Effector memory CD4-positive, alpha-beta T cell (primary cell): Measurements from ENCODE around the gene ODC1.

Experiments
- DNase-seq, 3 donors: peaks; one replicate each; pipeline ENCODE4 v3.0.0-alpha.2; 2020
- H3K27ac ChIP-seq: 2 replicates; pipeline ENCODE4 v1.7.0; 2013; ENCODE audit warnings: mild to moderate bottlenecking, low read length, moderate library complexity; ENCODE audit not compliant: insufficient read depth, poor library complexity, severe bottlenecking
- H3K27me3 ChIP-seq: replicated peaks from 2 replicates; pipeline ENCODE4 v1.7.0; 2013; ENCODE audit warnings: mild to moderate bottlenecking, low read length; ENCODE audit not compliant: insufficient read depth, control insufficient read depth, poor library complexity, severe bottlenecking
- H3K36me3 ChIP-seq: 2 replicates; pipeline ENCODE4 v1.7.0; 2013; ENCODE audit warnings: mild to moderate bottlenecking, low read length, moderate library complexity; ENCODE audit not compliant: control insufficient read depth, insufficient read depth
- H3K4me1 ChIP-seq: 2 replicates; pipeline ENCODE4 v1.7.0; 2013; ENCODE audit warnings: low read length, mild to moderate bottlenecking; ENCODE audit not compliant: control insufficient read depth, insufficient read depth, poor library complexity, severe bottlenecking
- H3K4me3 ChIP-seq: 2 replicates; pipeline ENCODE4 v1.7.0; 2013; ENCODE audit warnings: low read length, low read depth, mild to moderate bottlenecking; ENCODE audit not compliant: insufficient read depth, poor library complexity, severe bottlenecking
- H3K9me3 ChIP-seq: 2 replicates; pipeline ENCODE4 v1.7.0; 2013; ENCODE audit warnings: mild to moderate bottlenecking, low read length, moderate library complexity; ENCODE audit not compliant: control insufficient read depth

Gene ODC1

DNA sequence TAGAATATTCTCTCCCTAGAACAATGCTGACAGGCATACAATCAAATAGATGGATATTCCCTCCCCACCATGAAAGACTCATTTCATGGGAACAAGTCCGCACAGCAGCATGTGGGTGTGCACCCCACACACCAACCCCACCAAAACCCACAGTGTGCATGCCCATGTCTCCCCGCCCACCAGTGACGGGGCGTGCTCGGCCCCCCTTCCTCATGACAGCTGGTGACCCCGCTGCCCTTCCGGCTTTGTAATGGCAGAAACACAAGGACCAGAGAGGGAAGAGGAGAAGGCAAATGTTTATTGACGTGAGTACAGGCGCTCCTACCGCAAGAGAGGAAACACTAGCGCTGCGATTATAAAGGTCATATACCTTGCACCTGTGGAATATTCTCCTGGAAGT is 30.8 kb upstream of the ODC1 start:
- H3K4me1 ChIP-seq: no peaks in the 10 kb centered on the region
- no peaks in the 10 kb centered on the region for H3K27me3 ChIP-seq
- H3K27ac ChIP-seq: no peak overlapping the region
- no peak overlapping the region for H3K4me3 ChIP-seq
- no peaks in the 10 kb centered on the region for H3K36me3 ChIP-seq
- no peaks in the 10 kb centered on the region for H3K9me3 ChIP-seq
- DNase-seq: no peak

DNA sequence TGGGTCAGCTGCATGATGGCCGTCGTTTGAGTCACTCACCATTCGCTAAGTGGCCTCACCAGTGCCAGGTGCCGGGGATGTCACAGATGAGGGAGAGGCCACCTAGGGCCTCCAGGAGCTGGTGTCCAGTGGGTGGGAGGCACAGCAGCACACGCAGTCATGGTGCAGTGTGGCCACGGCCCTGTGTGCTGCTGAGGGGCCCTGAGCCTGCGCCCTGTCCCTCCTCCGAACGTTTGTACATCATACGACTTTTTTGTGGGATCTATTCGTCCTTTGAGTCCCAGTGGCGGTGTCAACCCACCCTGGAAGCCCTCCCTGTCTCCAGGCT is 30.1 kb upstream of the ODC1 start:
- Histone ChIP-seq H3K4me1 (no peaks in the 10 kb centered on the region), H3K36me3 (no peaks in the 10 kb centered on the region), H3K27me3 (no peaks in the 10 kb centered on the region), H3K27ac (no peak overlapping the region), H3K9me3 (no peaks in the 10 kb centered on the region), H3K4me3 (no peak overlapping the region)
- DNase-seq: no peak

DNA sequence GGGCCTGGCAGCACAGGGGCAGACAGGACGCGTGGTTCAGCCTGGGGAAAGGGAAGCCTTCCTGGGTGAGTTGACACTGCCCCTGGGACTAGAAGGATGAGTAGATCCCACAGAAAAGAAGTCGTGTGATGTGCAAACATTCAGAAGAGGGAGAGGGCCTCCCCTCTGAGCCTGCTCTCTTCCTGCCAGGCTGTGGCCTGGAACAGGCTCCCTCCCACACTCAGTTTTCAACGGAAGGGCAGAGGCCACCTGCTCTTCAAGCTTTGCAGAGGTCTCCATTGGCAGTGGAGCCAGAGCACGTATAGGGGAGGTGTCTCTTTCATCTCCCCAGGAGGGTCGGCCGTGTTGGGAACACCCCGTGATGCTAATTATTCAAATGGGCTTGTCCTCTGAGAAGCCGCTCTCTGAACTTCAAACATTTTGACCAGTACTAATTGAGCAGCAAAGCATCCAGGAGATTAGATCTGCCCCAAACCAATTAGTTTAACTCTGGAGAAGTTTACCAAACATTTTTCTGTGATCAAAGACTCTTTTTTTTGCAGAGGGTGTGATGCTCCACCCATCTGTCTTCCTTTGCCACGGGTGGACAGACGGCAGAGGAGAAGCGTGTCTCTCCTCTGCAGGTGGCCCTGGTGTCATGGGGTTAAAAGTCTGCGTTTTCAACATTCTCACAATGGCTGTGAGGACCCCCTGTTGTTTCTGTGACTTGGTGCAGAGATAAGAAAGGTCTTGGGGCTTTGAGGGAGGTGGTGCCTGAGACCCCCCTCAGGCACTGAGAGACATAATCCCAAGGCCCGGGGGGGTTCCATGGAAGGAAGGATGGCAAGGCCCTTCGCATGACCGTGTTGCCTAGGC is 29.5 kb upstream of the ODC1 start:
- no peaks in the 10 kb centered on the region for H3K27me3 ChIP-seq
- H3K4me1 ChIP-seq: no peaks in the 10 kb centered on the region
- DNase-seq: no peak
- no peaks in the 10 kb centered on the region for H3K9me3 ChIP-seq
- no peaks in the 10 kb centered on the region for H3K36me3 ChIP-seq
- H3K27ac ChIP-seq: no peak overlapping the region
- H3K4me3 ChIP-seq: no peak overlapping the region

DNA sequence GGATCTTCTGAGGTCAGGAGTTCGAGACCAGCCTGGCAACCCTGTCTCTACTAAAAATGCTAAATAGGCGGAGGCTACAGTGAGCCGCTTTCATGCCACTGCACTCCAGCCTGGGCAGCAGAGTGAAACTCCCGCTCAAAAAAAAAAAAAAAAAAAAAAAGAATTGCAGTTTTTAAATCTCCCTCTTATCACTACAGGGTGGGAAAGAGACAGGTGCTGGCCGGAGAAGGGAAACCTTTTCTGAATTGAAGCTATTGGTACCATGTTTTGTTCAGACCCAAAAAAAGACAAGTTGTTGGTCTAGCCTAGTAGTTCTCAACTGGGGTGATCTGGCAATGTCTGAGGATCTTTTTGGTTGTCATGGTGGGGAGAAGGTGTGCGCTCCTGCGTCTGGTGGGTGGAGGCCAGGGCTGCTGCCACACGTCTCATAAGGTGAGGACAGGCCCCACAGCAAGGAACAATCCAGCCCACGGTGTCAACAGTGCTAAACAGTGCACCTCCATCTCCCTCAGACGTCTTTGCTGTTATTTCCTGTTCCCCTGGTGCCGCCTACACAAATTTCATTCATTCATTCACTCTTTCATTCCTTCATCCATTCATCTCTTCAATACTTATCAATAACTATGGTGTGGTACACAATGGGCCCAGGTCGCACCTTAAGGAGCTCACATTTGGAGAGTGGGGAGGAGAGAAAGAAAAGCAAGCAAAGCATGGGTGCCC is 28.8 kb upstream of the ODC1 start:
- Histone ChIP-seq H3K4me1 (no peaks in the 10 kb centered on the region), H3K9me3 (no peaks in the 10 kb centered on the region), H3K36me3 (no peaks in the 10 kb centered on the region), H3K27ac (no peak overlapping the region), H3K27me3 (no peaks in the 10 kb centered on the region), H3K4me3 (no peak overlapping the region)
- DNase-seq: no peak

DNA sequence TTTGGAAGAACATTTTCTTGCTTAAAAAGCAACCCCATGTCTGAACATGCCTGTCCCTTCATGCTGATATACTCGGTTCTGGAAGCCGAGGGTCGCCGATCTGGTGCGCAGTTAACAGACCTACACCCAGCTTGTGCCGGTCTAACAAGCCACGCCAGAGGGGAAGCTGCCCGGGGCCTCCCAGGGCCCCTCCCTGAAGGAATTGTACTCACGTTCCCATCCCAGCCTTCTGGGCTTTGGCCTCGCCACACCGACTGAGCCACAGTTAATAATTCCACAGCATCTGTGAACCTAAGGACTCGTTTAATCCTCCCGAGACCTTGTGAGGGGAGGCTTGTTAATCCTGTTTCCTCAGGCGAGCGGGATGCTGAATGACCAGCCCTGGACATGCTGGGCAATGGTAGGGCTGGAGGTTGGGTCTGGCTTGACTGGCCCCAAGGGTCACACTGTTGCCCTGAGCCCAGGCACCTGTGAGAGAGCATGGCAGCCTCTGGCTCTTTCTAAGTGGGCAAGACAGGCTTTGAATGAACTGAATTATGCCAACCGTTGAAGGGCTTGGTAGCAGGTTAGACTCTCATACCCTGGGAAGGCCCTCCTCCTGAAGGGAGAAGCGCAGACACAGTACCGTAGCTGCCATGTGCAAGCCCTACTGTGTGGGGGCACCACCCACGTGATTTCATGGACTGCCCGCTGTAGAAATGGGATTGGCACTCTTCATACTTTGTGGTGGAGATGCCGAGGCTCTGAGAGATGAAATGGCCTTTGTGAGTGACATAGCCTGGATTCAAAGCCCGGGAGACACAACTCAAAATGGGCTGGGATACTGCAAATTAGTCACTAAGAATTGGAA is 27.9 kb upstream of the ODC1 start:
- no peaks in the 10 kb centered on the region for H3K36me3 ChIP-seq
- no peaks in the 10 kb centered on the region for H3K9me3 ChIP-seq
- no peak overlapping the region for H3K4me3 ChIP-seq
- no peak for DNase-seq
- no peaks in the 10 kb centered on the region for H3K27me3 ChIP-seq
- H3K27ac ChIP-seq: no peak overlapping the region
- no peaks in the 10 kb centered on the region for H3K4me1 ChIP-seq

DNA sequence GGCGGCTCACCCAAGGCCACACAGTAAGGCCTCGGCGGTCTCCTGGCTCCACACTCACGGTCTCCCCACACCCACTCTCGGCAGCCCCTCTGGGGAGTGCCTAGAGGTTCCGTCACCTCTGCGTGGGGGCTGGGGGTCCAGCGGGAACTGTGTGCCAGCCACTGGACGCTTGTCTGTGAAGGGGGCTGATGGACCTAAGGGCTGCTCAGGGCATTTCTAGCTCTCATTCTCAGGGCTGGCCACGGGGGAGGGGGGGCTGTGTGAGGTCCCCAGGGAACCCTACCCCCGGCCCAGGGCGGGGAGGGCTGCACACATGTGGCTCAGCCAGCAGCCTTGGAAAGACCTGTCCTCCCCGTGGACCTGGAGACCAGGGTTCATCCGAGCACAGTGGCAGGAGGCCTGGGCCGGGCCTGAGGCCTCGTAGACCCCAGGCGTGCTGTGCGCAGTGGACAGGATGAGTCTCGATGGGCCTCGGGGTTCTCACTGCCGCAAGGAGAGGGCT is 27.1 kb upstream of the ODC1 start:
- Histone ChIP-seq H3K27ac (no peak overlapping the region), H3K4me3 (no peak overlapping the region), H3K4me1 (no peaks in the 10 kb centered on the region), H3K9me3 (no peaks in the 10 kb centered on the region), H3K27me3 (no peaks in the 10 kb centered on the region), H3K36me3 (no peaks in the 10 kb centered on the region)
- DNase-seq: no peak

DNA sequence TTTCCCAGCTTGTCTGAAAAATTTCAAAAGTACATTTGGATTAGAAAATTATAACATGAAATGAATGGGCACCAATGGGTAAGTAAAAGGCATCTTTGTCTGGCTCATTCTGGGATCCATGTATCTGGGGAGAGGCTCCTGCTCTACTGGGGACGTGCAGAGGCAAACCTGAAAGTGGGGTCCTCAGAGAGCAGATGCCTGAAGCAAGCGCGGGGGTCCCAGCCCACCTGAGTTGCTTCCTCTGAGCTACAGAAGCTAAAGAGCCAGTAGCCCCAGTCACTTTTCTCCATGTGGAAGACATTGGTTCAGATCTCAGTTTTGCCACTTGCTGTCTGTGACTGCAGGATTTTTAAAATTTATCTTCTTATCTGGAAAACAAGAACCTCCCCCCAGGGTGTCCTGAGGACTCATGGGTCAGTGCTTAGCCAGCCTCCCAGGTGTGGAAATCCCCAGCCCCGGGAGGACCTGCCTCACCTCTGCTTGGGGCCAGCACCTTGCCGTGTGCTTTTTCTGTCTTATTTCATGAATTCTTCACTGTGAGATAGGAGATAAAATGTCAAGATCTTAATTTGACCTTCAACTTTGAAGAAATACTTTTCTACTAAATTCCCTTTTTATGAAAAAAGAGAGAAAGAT is 25.1 kb upstream of the ODC1 start:
- Histone ChIP-seq H3K36me3 (no peaks in the 10 kb centered on the region), H3K4me3 (no peak overlapping the region), H3K4me1 (no peaks in the 10 kb centered on the region), H3K27ac (no peak overlapping the region), H3K27me3 (no peaks in the 10 kb centered on the region), H3K9me3 (no peaks in the 10 kb centered on the region)
- no peak for DNase-seq

DNA sequence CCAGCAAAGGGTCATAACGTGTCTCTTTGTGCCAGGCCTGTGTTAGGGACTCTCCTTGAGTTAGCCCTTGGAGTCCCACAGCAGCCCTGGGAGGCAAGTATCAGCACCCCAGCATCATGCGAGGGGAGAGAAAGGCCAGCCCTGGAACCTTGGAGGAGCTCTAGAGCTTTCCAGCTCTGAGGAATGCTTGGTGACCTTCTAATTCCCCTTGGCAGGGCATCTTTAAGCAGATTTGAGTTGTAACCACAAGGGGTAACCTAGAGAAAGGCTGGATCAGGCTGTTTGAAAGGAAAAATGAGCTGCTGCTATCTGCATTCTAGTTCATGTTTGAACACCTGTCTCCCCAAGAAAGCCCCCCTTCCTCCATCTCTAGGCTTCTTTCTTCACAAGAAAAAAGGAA is 23.8 kb upstream of the ODC1 start:
- H3K4me3 ChIP-seq: no peak overlapping the region
- no peak for DNase-seq
- H3K27ac ChIP-seq: no peak overlapping the region
- H3K4me1 ChIP-seq: no peaks in the 10 kb centered on the region
- no peaks in the 10 kb centered on the region for H3K9me3 ChIP-seq
- H3K36me3 ChIP-seq: no peaks in the 10 kb centered on the region
- no peaks in the 10 kb centered on the region for H3K27me3 ChIP-seq

DNA sequence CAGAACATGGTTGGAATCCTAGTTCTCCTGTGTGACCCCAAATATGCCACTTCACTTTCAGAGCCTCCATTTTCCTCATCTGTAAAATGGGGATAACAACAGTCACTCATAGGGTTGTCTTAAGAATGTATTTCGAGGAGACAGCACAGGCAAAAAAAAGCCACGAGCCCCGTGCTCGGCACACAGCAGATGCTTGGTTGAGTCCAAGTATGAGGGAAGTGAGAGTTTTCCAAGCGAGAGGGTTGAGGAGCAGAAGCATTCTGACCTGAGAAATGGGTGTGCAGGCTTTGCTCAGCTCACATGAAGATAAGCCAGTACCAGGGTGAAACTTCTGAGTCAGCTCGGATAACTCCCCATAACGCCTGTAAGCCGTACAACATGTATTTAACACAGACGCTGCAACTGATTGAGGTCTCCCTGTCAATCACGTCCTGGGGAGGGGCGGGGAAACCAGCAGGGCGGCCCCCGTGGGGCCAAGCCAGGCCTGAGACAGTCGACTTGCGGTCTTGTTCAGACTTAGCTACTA is 23.0 kb upstream of the ODC1 start:
- Histone ChIP-seq H3K4me3 (no peak overlapping the region), H3K4me1 (no peaks in the 10 kb centered on the region), H3K9me3 (no peaks in the 10 kb centered on the region), H3K27me3 (no peaks in the 10 kb centered on the region), H3K36me3 (no peaks in the 10 kb centered on the region), H3K27ac (no peak overlapping the region)
- DNase-seq: no peak
